H9 (cell line): ENCODE results near the gene SNX4. TPM values are rescaled to one million over a fixed set of nuclear protein-coding genes. Genes with fewer than 3 reads are reported as not detected.

Experiments used
- DNase-seq: peaks from one replicate; pipeline ENCODE4 v3.0.0-alpha.2; 2017
- H2AFZ ChIP-seq: one replicate; pipeline ENCODE4 v1.6.1; 2013; ENCODE audit warnings: mild to moderate bottlenecking, low read length, control low read depth, moderate library complexity
- H2AK5ac ChIP-seq: 2 replicates; pipeline ENCODE4 v1.6.1; 2013; ENCODE audit warnings: low read length, control low read depth, mixed read lengths; ENCODE audit not compliant: insufficient read length
- H2BK120ac ChIP-seq: one replicate; pipeline ENCODE4 v1.6.1; 2013; ENCODE audit warnings: low read depth, mild to moderate bottlenecking, low read length, control low read depth, inconsistent platforms; ENCODE audit not compliant: poor library complexity, severe bottlenecking
- H2BK12ac ChIP-seq: 2 replicates; pipeline ENCODE4 v1.6.1; 2013; ENCODE audit warnings: low read length, control low read depth, mixed read lengths, low read depth; ENCODE audit not compliant: insufficient read length
- H2BK15ac ChIP-seq: 2 replicates; pipeline ENCODE4 v1.6.1; 2013; ENCODE audit warnings: low read depth, low read length, control low read depth
- H2BK20ac ChIP-seq: one replicate; pipeline ENCODE4 v1.6.1; 2013; ENCODE audit warnings: low read depth, mild to moderate bottlenecking, low read length, control low read depth, inconsistent platforms; ENCODE audit not compliant: poor library complexity, severe bottlenecking
- H2BK5ac ChIP-seq: 2 replicates; pipeline ENCODE4 v1.6.1; 2013; ENCODE audit warnings: low read length, control low read depth, mixed read lengths; ENCODE audit not compliant: insufficient read length
- H3K14ac ChIP-seq: 2 replicates; pipeline ENCODE4 v1.6.1; 2013; ENCODE audit warnings: low read length, control low read depth; ENCODE audit not compliant: insufficient read depth
- H3K18ac ChIP-seq: 2 replicates; pipeline ENCODE4 v1.6.1; 2013; ENCODE audit warnings: low read depth, mild to moderate bottlenecking, mixed read lengths, low read length, control low read depth; ENCODE audit not compliant: insufficient read length
- H3K23ac ChIP-seq: 2 replicates; pipeline ENCODE4 v1.6.1; 2013; ENCODE audit warnings: low read length, control low read depth, mixed read lengths, low read depth; ENCODE audit not compliant: insufficient read length
- H3K23me2 ChIP-seq: 2 replicates; pipeline ENCODE4 v1.6.1; 2013; ENCODE audit warnings: low read depth, mild to moderate bottlenecking, mixed read lengths, low read length, control low read depth; ENCODE audit not compliant: insufficient read length, poor library complexity, severe bottlenecking
- H3K27ac ChIP-seq: 2 replicates; pipeline ENCODE4 v1.5.1; 2013; ENCODE audit warnings: low read length, control low read depth, mixed read lengths, low read depth; ENCODE audit not compliant: insufficient read length
- H3K27me3 ChIP-seq: 2 replicates; pipeline ENCODE4 v1.6.1; 2013; ENCODE audit warnings: low read length, control low read depth, inconsistent platforms; ENCODE audit not compliant: insufficient read depth
- H3K4ac ChIP-seq: 2 replicates; pipeline ENCODE4 v1.6.1; 2013; ENCODE audit warnings: low read depth, mild to moderate bottlenecking, control low read depth, inconsistent platforms, low read length, moderate library complexity
- H3K4me1 ChIP-seq: 2 replicates; pipeline ENCODE4 v1.6.1; 2013; ENCODE audit warnings: low read length, control low read depth, inconsistent platforms; ENCODE audit not compliant: insufficient read depth
- H3K4me2 ChIP-seq: 2 replicates; pipeline ENCODE4 v1.6.1; 2013; ENCODE audit warnings: low read length, control low read depth, mixed read lengths; ENCODE audit not compliant: insufficient read length, insufficient read depth
- H3K56ac ChIP-seq: 2 replicates; pipeline ENCODE4 v1.6.1; 2013; ENCODE audit warnings: low read depth, mild to moderate bottlenecking, mixed read lengths, low read length, control low read depth; ENCODE audit not compliant: insufficient read length
- H3K79me1 ChIP-seq: 2 replicates; pipeline ENCODE4 v1.6.1; 2013; ENCODE audit warnings: low read depth, mild to moderate bottlenecking, moderate library complexity, low read length, control low read depth, inconsistent platforms; ENCODE audit not compliant: insufficient read depth, poor library complexity, severe bottlenecking
- H3K79me2 ChIP-seq: 2 replicates; pipeline ENCODE4 v1.6.1; 2013; ENCODE audit warnings: low read length, control low read depth, inconsistent platforms; ENCODE audit not compliant: insufficient read depth
- H3K9ac ChIP-seq: 2 replicates; pipeline ENCODE4 v1.6.1; 2013; ENCODE audit warnings: low read length, control low read depth, mixed read lengths; ENCODE audit not compliant: insufficient read length; ENCODE audit errors: extremely low read depth
- H3K9me3 ChIP-seq: one replicate; pipeline ENCODE4 v1.6.1; 2013; ENCODE audit warnings: low read depth, low read length, inconsistent platforms; ENCODE audit not compliant: control insufficient read depth
- H3T11ph ChIP-seq: one replicate; pipeline ENCODE4 v1.6.1; 2013; ENCODE audit warnings: mild to moderate bottlenecking, low read length, control low read depth, inconsistent platforms
- H4K20me1 ChIP-seq: one replicate; pipeline ENCODE4 v1.6.1; 2013; ENCODE audit not compliant: control insufficient read depth, insufficient read length, insufficient read depth
- H4K5ac ChIP-seq: 2 replicates; pipeline ENCODE4 v1.6.1; 2013; ENCODE audit warnings: low read depth, mild to moderate bottlenecking, mixed read lengths, low read length, control low read depth; ENCODE audit not compliant: insufficient read length
- H4K8ac ChIP-seq: replicated peaks from 2 replicates; pipeline ENCODE4 v1.6.1; 2013; ENCODE audit warnings: low read length, control low read depth, mixed read lengths, low read depth; ENCODE audit not compliant: insufficient read length
- H4K91ac ChIP-seq: 2 replicates; pipeline ENCODE4 v1.6.1; 2013; ENCODE audit warnings: low read depth, mild to moderate bottlenecking, moderate library complexity, mixed read lengths, low read length, control low read depth; ENCODE audit not compliant: insufficient read length
- H3K27ac Mint-ChIP-seq, 3 experiments: 2 replicates in 2 of 3; 3 replicates in 1 of 3; pipeline ENCODE4 v1.8.0; 2020 to 2021; ENCODE audit warnings: mixed read lengths in 3 of 3, mild to moderate bottlenecking in 1 of 3, moderate library complexity in 1 of 3
- H3K27me3 Mint-ChIP-seq: 2 replicates; pipeline ENCODE4 v1.8.0; 2021; ENCODE audit warnings: low read depth, mild to moderate bottlenecking, moderate library complexity, mixed read lengths
- H3K36me3 Mint-ChIP-seq, 3 experiments: 2 replicates in 2 of 3; 3 replicates in 1 of 3; pipeline ENCODE4 v1.8.0; 2020 to 2021; ENCODE audit warnings: low read depth in 3 of 3, mixed read lengths in 3 of 3; ENCODE audit not compliant: insufficient read depth in 1 of 3
- H3K4me1 Mint-ChIP-seq, 2 experiments: 2 replicates each; pipeline ENCODE4 v1.8.0; 2020; ENCODE audit warnings: mixed read lengths in 2 of 2
- H3K4me3 Mint-ChIP-seq, 2 experiments: 2 replicates in 1 of 2; 3 replicates in 1 of 2; pipeline ENCODE4 v1.8.0; 2020 to 2021; ENCODE audit warnings: mild to moderate bottlenecking in 2 of 2, mixed read lengths in 2 of 2, moderate library complexity in 1 of 2
- H3K9me3 Mint-ChIP-seq, 2 experiments: 2 replicates in 1 of 2; 3 replicates in 1 of 2; pipeline ENCODE4 v1.8.0; 2020; ENCODE audit warnings: mild to moderate bottlenecking in 2 of 2, mixed read lengths in 2 of 2, moderate library complexity in 1 of 2
- CTCF ChIP-seq: fragments of 200-600 bp; sonication (generic); conservative IDR thresholded peaks from 3 replicates; pipeline ENCODE4 v1.8.0; 2021; ENCODE audit warnings: antibody characterized with exemption, mild to moderate bottlenecking
- WGBS: extraction: QIAGEN DNeasy Blood & Tissue Kit; methylation state at CpG from one replicate; pipeline ENCODE4 v1.1.7; 2013; ENCODE audit warnings: missing lambda C conversion rate, low lambda C conversion rate, mixed read lengths; ENCODE audit not compliant: insufficient read length; ENCODE audit errors: extremely low coverage; 5-methylcytosine and 5-hydroxymethylcytosine counted together
- total RNA-seq: library from RNA; stranded (reverse); gene quantifications from 2 replicates; pipeline ENCODE4 v1.2.1, GENCODE V29; 2021

Gene SNX4
- total RNA-seq, 1 experiment from 2014 or later, result 29.5 TPM

GRCh38 chr3:125428216-125428830 is 91.7 kb downstream of the SNX4 start:
- TF ChIP-seq CTCF, result no peak
- Histone ChIP-seq H3K14ac (no peak overlapping the region; the same call in 1 of the 2 replicates), H2AK5ac (no peak overlapping the region), H3K27me3 (no peaks in the 10 kb centered on the region), H2BK15ac (no peak overlapping the region), H3K4me2 (no peak overlapping the region), H4K5ac (no peak overlapping the region), H3K9ac (no peak overlapping the region), H3K23me2 (no peaks in the 10 kb centered on the region), H3K56ac (no peak overlapping the region), H4K91ac (no peak overlapping the region), H2BK20ac (no peak overlapping the region), H2AFZ (no peak overlapping the region), H3K4me1 (no peaks in the 10 kb centered on the region), H3K9me3 (no peaks in the 10 kb centered on the region), H3K27ac (no peak overlapping the region), H3K4ac (no peak overlapping the region), H2BK120ac (no peak overlapping the region), H2BK5ac (no peak overlapping the region), H2BK12ac (no peak overlapping the region), H3K18ac (no peak overlapping the region), H4K8ac (no peak overlapping the region), H3K79me2 (no peaks in the 10 kb centered on the region), H3T11ph (no peak overlapping the region), H4K20me1 (no peaks in the 10 kb centered on the region), H3K23ac (no peak overlapping the region), H3K79me1 (no peaks in the 10 kb centered on the region)
- Mint-ChIP-seq H3K36me3 (no peaks in the 10 kb centered on the region; a peak in 2 of 7 replicates), H3K27ac (no peak overlapping the region), H3K4me1 (no peaks in the 10 kb centered on the region), H3K27me3 (no peaks in the 10 kb centered on the region), H3K4me3 (no peak overlapping the region), H3K9me3 (no peaks in the 10 kb centered on the region)
- DNase-seq, result no peak
- WGBS, result no CpG with 5 or more reads among the region's 7 CpGs
